ENCODE results near the gene SPATA21. TPM values are rescaled to one million over a fixed set of nuclear protein-coding genes. Genes with fewer than 3 reads are reported as not detected.
A peak's percentile ranks its signal among the peaks of the same experiment; 100 is the strongest.

SPATA21 gene
- polyA plus RNA-seq, 1 donor (not counting 4 experiments of a cell fraction or from before 2014, with no cell fraction given) = 0.04 TPM

DNA sequence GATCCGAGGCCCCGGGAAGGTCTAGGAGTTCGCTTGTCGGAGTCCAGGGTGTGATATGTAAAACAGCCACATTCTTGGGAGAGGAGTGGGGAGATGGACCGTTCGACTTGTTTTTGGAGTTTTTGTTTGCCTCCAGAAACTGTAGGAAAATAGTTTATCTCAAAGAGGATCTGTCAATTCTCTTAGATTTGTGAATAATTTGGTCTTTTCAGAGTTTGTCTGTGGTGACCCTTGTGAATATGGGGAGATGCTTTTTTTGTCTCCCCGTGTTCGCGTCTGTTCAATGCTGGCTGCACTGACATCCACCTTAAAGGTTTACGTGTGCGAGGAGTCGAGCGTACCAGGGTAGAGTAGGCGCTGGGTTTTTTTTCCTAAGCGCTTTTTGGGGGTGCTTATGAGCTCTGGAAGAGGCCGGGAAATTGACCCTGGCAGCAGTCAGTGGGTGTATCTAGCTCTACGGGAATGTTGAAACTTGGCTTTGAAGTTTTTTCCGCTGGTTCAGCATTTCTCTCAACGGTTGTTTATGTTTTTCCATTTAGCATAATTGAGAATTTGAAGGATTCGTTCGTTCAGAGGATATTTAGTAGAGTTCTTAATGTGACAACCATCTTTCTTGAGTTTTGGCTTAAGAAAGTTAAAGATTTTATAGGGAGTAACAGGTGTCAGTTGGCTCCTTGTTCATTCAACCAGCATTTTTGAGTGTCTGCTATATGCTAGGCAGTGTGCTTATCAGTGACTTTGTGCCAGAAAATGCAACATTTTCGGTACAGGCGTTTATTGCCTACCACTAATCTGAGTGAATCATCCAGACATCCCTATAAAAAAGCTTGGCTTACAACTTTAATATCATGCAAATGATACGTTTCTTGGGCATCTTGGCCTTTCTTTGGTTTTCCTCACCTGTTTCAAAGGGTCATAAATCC is 69.0 kb downstream of the SPATA21 start:
- Histone ChIP-seq H3K79me2 (ENCODE audit: control insufficient read depth, insufficient read depth, low read length) (peaks cover 55% of the 10 kb centered on the region), H3K4me2 (ENCODE audit: control insufficient read depth, extremely low read depth, insufficient read depth, low read depth, low read length) (peak overlapping the region; percentile 88), H3K9ac (ENCODE audit: control insufficient read depth, extremely low read depth, insufficient read depth, low read length) (peak overlapping the region; percentile 93), H4K20me1 (ENCODE audit: control insufficient read depth, extremely low read depth, insufficient read depth, low read length) (peaks cover 10% of the 10 kb centered on the region), H2AFZ (ENCODE audit: control insufficient read depth, low read length) (no peak overlapping the region), H3K27ac (ENCODE audit: control insufficient read depth, insufficient read depth, low read length) (peak overlapping the region; percentile 96), H3K9me3 (ENCODE audit: control insufficient read depth, low read depth, low read length) (no peaks in the 10 kb centered on the region), H3K27me3 (ENCODE audit: control insufficient read depth, extremely low read depth, insufficient read depth, low read length) (no peaks in the 10 kb centered on the region), H3K9me1 (ENCODE audit: control insufficient read depth, extremely low read depth, insufficient read depth, low read length) (peaks cover 7% of the 10 kb centered on the region), H3K36me3 (ENCODE audit: control insufficient read depth in 2 of 2, extremely low read depth in 1 of 2, insufficient read depth in 2 of 2, low read length in 2 of 2) (peaks cover 0 to 2% of the 10 kb centered on the region in 2 experiments), H3K4me3 (ENCODE audit: control insufficient read depth in 2 of 3, extremely low read depth in 1 of 3, insufficient read depth in 2 of 3, low read depth in 1 of 3, low read length in 3 of 3) (peak overlapping the region; percentile 84 to 97 (median 84)), H3K4me1 (ENCODE audit: control insufficient read depth, extremely low read depth, insufficient read depth, low read length) (peaks cover 20% of the 10 kb centered on the region)
- DNase-seq (ENCODE audit: low read depth, low spot score) (no peak), FAIRE-seq (no peak)
- no peak for TF ChIP-seq EZH2 (IDR thresholded peaks at IDR 0.05; ENCODE audit: low read length)
- TF ChIP-seq, protein P1, sequence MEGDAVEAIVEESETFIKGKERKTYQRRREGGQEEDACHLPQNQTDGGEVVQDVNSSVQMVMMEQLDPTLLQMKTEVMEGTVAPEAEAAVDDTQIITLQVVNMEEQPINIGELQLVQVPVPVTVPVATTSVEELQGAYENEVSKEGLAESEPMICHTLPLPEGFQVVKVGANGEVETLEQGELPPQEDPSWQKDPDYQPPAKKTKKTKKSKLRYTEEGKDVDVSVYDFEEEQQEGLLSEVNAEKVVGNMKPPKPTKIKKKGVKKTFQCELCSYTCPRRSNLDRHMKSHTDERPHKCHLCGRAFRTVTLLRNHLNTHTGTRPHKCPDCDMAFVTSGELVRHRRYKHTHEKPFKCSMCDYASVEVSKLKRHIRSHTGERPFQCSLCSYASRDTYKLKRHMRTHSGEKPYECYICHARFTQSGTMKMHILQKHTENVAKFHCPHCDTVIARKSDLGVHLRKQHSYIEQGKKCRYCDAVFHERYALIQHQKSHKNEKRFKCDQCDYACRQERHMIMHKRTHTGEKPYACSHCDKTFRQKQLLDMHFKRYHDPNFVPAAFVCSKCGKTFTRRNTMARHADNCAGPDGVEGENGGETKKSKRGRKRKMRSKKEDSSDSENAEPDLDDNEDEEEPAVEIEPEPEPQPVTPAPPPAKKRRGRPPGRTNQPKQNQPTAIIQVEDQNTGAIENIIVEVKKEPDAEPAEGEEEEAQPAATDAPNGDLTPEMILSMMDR (optimal IDR thresholded peaks at IDR 0.05 in 1 of 3, IDR thresholded peaks at IDR 0.05 in 1 of 3, conservative IDR thresholded peaks at IDR 0.05 in 1 of 3; ENCODE audit: extremely low read depth in 1 of 3, insufficient read depth in 2 of 3, low read length in 3 of 3) = no peak
- dilution Hi-C loops (cut with MboI; ENCODE audit: extremely low pct_ligation_motif_present, low sequenced_read_pairs) = no loop called here

DNA sequence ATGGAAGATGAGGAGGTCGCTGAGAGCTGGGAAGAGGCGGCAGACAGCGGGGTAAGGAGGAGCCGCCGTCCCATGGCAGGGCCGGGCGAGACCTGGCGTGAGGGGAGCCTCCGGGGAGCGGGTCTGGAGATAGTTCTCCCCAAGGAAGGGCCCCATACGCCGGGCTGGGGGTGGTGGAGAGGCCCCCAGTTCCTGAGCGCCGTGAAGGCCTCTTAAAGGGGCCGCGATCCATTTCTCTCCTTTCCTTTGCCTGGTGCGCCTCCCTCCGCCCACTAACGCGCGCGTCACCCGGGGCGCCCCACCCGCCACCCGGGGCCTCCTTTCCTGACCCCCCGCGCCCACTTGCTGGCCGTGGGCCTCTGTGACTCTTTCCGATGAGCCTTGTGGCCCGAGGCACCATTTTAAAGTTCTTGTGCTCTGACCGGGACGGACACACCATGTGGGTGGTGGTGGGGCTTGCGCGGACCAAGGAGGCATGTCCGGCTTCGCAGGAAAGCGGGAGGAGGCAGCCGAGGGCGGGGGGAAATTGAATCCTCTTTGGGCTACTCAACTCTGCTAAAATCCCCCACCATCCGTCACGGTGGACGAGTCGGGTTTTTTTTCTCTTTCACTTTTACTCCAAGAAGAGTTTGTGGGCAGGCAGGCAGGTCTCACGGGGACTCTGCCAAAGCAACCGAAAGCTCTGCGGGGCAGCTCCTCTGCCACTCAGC is 69.8 kb downstream of the SPATA21 start:
- Histone ChIP-seq H3K79me2 (ENCODE audit: control insufficient read depth, insufficient read depth, low read length) (peaks cover 48% of the 10 kb centered on the region), H4K20me1 (ENCODE audit: control insufficient read depth, extremely low read depth, insufficient read depth, low read length) (peaks cover 10% of the 10 kb centered on the region), H3K27me3 (ENCODE audit: control insufficient read depth, extremely low read depth, insufficient read depth, low read length) (no peaks in the 10 kb centered on the region), H3K4me1 (ENCODE audit: control insufficient read depth, extremely low read depth, insufficient read depth, low read length) (peaks cover 20% of the 10 kb centered on the region), H3K9me1 (ENCODE audit: control insufficient read depth, extremely low read depth, insufficient read depth, low read length) (peaks cover 2% of the 10 kb centered on the region), H3K9me3 (ENCODE audit: control insufficient read depth, low read depth, low read length) (no peaks in the 10 kb centered on the region), H3K4me2 (ENCODE audit: control insufficient read depth, extremely low read depth, insufficient read depth, low read depth, low read length) (peak overlapping the region; percentile 88), H3K27ac (ENCODE audit: control insufficient read depth, insufficient read depth, low read length) (peak overlapping the region; percentile 96), H3K4me3 (ENCODE audit: control insufficient read depth in 2 of 3, extremely low read depth in 1 of 3, insufficient read depth in 2 of 3, low read depth in 1 of 3, low read length in 3 of 3) (peak overlapping the region; percentile 84 to 97 (median 84)), H3K9ac (ENCODE audit: control insufficient read depth, extremely low read depth, insufficient read depth, low read length) (peak overlapping the region; percentile 93), H2AFZ (ENCODE audit: control insufficient read depth, low read length) (peak overlapping the region; percentile 81), H3K36me3 (ENCODE audit: control insufficient read depth in 2 of 2, extremely low read depth in 1 of 2, insufficient read depth in 2 of 2, low read length in 2 of 2) (no peaks in the 10 kb centered on the region)
- TF ChIP-seq, protein P1 (optimal IDR thresholded peaks at IDR 0.05 in 1 of 3, IDR thresholded peaks at IDR 0.05 in 1 of 3, conservative IDR thresholded peaks at IDR 0.05 in 1 of 3; ENCODE audit: extremely low read depth in 1 of 3, insufficient read depth in 2 of 3, low read length in 3 of 3) = peak in 2 of 3 experiments; percentile 8 to 12
- TF ChIP-seq EZH2 (IDR thresholded peaks at IDR 0.05; ENCODE audit: low read length) = no peak
- dilution Hi-C loops (cut with MboI; ENCODE audit: extremely low pct_ligation_motif_present, low sequenced_read_pairs) = no loop called here
- no peak for FAIRE-seq
- peak; percentile 45 for DNase-seq (ENCODE audit: low read depth, low spot score)
